ENCODE data around the gene ITPRIPL1.

ITPRIPL1 gene

DNA sequence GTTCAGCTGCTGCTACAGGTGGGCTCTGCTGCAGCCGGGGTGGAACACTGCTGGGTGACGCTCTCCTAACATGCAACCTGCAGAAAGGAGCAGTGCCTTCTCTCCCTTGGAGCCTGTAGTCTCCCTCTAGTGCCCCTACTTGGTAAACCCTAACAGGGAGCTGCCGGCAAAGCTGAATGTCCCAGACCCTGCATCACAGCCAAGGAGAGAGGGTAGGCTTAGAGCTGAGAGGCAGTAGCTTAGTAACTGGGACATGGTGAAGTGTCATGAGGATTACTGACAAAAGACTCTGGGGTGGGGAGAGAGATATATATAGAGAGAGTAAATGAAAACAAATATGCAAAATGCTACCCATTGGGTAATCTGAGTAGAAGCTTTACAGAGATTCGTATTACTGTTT, 20.3 kb downstream of the ITPRIPL1 start:
- DNase-seq (ENCODE audit: low read depth, low spot score), result no peak
- Histone ChIP-seq H3K27me3 (ENCODE audit: insufficient read depth, insufficient read length) (no peaks in the 10 kb centered on the region), H3K4me3 (ENCODE audit: insufficient read length, low read depth) (no peak overlapping the region), H3K9ac (ENCODE audit: insufficient read length, low read depth) (no peak overlapping the region), H3K9me3 (ENCODE audit: insufficient read depth, low read length) (no peaks in the 10 kb centered on the region), H3K36me3 (ENCODE audit: insufficient read depth, insufficient read length, low read length) (peaks cover 88% of the 10 kb centered on the region), H3K4me1 (ENCODE audit: insufficient read depth, insufficient read length) (no peaks in the 10 kb centered on the region)
- TF ChIP-seq ZNF274 (IDR thresholded peaks at IDR 0.05; ENCODE audit: low read depth, low read length), result no peak
- TF ChIP-seq SUZ12 (IDR thresholded peaks at IDR 0.05; ENCODE audit: extremely low read depth, insufficient read depth, insufficient read length), result no peak
- TF ChIP-seq YY1 (IDR thresholded peaks at IDR 0.05; ENCODE audit: insufficient read depth, insufficient read length), result no peak

DNA sequence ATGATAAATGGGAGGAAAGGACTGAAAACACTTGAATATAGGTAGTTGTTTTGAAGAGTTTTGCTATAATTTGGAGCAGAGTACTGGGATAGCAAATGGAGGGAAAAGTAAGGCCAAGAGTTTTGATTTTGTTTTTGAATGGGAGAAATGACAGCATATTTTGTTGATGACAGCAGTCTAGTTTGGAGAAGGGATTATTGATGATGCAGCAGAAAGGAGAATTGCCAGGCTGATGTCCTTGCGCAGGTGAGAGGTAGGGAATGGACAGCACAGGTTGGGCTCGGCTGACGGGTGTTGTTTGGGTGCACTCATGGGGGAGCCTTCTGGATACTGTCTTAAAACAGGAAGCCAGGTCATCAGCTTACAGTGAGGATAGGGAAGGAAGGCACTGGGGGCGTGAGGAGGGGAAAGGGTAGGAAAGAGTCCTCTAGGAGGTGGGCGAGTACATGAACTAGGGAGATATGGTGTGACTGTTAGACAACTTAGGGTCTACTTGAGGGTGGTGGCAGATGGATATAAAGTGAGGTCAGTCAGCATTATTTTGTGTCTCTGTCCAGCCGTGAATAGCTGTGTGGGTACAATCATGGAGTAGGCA, 20.8 kb downstream of the ITPRIPL1 start:
- Histone ChIP-seq H3K4me1 (ENCODE audit: insufficient read depth, insufficient read length) (no peaks in the 10 kb centered on the region), H3K9ac (ENCODE audit: insufficient read length, low read depth) (no peak overlapping the region), H3K36me3 (ENCODE audit: insufficient read depth, insufficient read length, low read length) (peaks cover 93% of the 10 kb centered on the region), H3K4me3 (ENCODE audit: insufficient read length, low read depth) (no peak overlapping the region), H3K27me3 (ENCODE audit: insufficient read depth, insufficient read length) (no peaks in the 10 kb centered on the region), H3K9me3 (ENCODE audit: insufficient read depth, low read length) (no peaks in the 10 kb centered on the region)
- no peak for TF ChIP-seq ZNF274 (IDR thresholded peaks at IDR 0.05; ENCODE audit: low read depth, low read length)
- no peak for TF ChIP-seq YY1 (IDR thresholded peaks at IDR 0.05; ENCODE audit: insufficient read depth, insufficient read length)
- TF ChIP-seq SUZ12 (IDR thresholded peaks at IDR 0.05; ENCODE audit: extremely low read depth, insufficient read depth, insufficient read length), result no peak
- DNase-seq (ENCODE audit: low read depth, low spot score), result no peak

DNA sequence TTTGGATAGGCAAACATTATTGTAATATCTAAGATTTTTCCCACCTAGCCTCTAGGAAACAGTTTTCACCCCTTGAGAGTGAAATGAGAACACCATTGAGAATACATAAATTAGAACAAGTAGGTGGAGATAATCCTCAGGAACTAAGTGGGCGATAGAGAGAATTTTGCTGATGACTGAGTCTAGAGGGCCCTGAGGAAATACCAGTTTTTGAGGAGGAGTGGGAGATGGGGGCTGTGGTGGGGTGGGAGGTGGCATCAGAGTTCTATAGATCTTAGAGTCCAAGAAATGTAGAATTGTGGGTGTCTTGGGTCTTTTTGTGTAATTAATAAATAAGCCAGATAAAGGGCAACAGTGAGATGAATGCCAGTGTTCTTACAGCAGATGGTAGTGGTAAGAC, 22.3 kb downstream of the ITPRIPL1 start:
- no peaks in the 10 kb centered on the region for H3K4me1 ChIP-seq (ENCODE audit: insufficient read depth, insufficient read length)
- no peak for DNase-seq (ENCODE audit: low read depth, low spot score)
- H3K4me3 ChIP-seq (ENCODE audit: insufficient read length, low read depth), result no peak overlapping the region
- H3K9ac ChIP-seq (ENCODE audit: insufficient read length, low read depth), result no peak overlapping the region
- TF ChIP-seq SUZ12 (IDR thresholded peaks at IDR 0.05; ENCODE audit: extremely low read depth, insufficient read depth, insufficient read length), result no peak
- TF ChIP-seq YY1 (IDR thresholded peaks at IDR 0.05; ENCODE audit: insufficient read depth, insufficient read length), result no peak
- TF ChIP-seq ZNF274 (IDR thresholded peaks at IDR 0.05; ENCODE audit: low read depth, low read length), result no peak
- peaks cover 91% of the 10 kb centered on the region for H3K36me3 ChIP-seq (ENCODE audit: insufficient read depth, insufficient read length, low read length)
- H3K9me3 ChIP-seq (ENCODE audit: insufficient read depth, low read length), result no peaks in the 10 kb centered on the region
- no peaks in the 10 kb centered on the region for H3K27me3 ChIP-seq (ENCODE audit: insufficient read depth, insufficient read length)

DNA sequence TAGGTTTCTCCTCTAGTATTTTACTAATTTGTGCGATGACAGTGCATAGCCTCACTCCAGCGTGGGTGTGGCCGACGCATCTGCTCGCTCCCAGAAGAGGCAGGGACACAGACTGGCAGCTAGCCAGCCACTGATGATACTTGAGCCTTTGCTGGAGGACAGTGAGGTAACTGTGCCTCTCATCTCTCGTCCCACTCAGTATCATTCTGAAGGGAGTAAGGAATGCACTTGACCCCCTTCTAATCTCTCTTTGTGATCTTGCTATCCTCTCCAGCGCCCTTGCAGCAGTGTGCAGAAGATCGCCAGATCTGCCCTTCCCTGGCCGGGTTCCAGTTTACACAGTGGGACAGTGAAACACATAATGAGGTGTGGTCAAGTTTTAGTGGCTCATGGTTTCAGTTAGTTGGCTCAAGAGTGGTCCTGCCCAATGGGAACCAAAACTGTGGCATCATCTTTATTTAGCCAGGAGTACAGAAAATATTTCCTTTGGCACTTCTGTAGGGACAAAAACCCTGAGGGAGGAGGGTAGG, 28.0 kb downstream of the ITPRIPL1 start:
- H3K4me1 ChIP-seq (ENCODE audit: insufficient read depth, insufficient read length), result no peaks in the 10 kb centered on the region
- no peaks in the 10 kb centered on the region for H3K27me3 ChIP-seq (ENCODE audit: insufficient read depth, insufficient read length)
- H3K9ac ChIP-seq (ENCODE audit: insufficient read length, low read depth), result no peak overlapping the region
- no peak overlapping the region for H3K4me3 ChIP-seq (ENCODE audit: insufficient read length, low read depth)
- TF ChIP-seq ZNF274 (IDR thresholded peaks at IDR 0.05; ENCODE audit: low read depth, low read length) (no peak), SUZ12 (IDR thresholded peaks at IDR 0.05; ENCODE audit: extremely low read depth, insufficient read depth, insufficient read length) (no peak), YY1 (IDR thresholded peaks at IDR 0.05; ENCODE audit: insufficient read depth, insufficient read length) (no peak)
- H3K9me3 ChIP-seq (ENCODE audit: insufficient read depth, low read length), result no peaks in the 10 kb centered on the region
- DNase-seq (ENCODE audit: low read depth, low spot score), result no peak
- H3K36me3 ChIP-seq (ENCODE audit: insufficient read depth, insufficient read length, low read length), result peaks cover 91% of the 10 kb centered on the region

DNA sequence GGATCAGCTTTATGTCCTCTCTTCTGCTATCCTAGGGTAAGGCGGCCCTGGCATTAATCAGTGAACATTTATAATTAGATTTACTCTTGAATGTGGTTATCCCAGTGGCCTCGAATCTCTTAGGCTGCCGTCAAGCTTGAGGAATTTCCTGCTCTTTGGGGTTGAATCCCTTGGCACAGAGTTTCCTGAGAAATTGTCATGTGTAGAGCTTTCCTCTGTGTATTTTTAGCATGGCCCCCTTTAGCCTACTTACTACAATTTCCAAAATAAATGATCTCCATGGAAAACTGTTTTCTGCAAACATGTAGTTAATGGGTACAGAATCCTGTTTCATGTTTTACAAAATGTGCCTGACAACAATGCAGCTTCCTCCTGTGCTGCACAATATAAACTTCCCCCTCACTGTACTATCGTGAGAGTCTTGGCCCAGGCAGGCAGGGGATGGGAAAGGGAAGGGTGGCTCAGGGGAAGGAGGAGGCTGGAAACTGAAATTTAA, 28.5 kb downstream of the ITPRIPL1 start:
- no peak overlapping the region for H3K9ac ChIP-seq (ENCODE audit: insufficient read length, low read depth)
- TF ChIP-seq YY1 (IDR thresholded peaks at IDR 0.05; ENCODE audit: insufficient read depth, insufficient read length) (no peak), ZNF274 (IDR thresholded peaks at IDR 0.05; ENCODE audit: low read depth, low read length) (no peak), SUZ12 (IDR thresholded peaks at IDR 0.05; ENCODE audit: extremely low read depth, insufficient read depth, insufficient read length) (no peak)
- DNase-seq (ENCODE audit: low read depth, low spot score), result no peak
- H3K9me3 ChIP-seq (ENCODE audit: insufficient read depth, low read length), result no peaks in the 10 kb centered on the region
- H3K27me3 ChIP-seq (ENCODE audit: insufficient read depth, insufficient read length), result no peaks in the 10 kb centered on the region
- H3K4me3 ChIP-seq (ENCODE audit: insufficient read length, low read depth), result no peak overlapping the region
- H3K36me3 ChIP-seq (ENCODE audit: insufficient read depth, insufficient read length, low read length), result peaks cover 94% of the 10 kb centered on the region
- H3K4me1 ChIP-seq (ENCODE audit: insufficient read depth, insufficient read length), result no peaks in the 10 kb centered on the region

DNA sequence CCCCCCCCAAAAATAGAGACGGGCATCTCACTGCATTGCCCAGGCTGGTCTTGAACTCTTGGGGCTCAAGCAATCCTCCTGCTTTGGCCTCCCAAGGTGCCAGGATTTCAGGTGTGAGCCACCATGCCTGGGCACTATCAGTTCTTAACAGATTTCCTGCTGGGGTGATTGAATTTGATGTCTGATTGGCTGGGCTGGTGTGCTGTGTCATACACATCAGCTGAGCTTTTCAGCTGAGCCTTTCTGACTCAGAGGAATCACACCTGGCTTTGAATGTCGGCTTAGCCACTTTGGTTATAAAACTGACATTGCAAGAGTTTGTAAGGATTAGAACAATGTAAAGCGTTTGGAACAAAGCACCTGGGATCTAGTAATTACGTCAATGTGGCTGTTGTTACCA, 29.4 kb downstream of the ITPRIPL1 start:
- H3K9ac ChIP-seq (ENCODE audit: insufficient read length, low read depth), result no peak overlapping the region
- no peaks in the 10 kb centered on the region for H3K27me3 ChIP-seq (ENCODE audit: insufficient read depth, insufficient read length)
- H3K9me3 ChIP-seq (ENCODE audit: insufficient read depth, low read length), result no peaks in the 10 kb centered on the region
- TF ChIP-seq ZNF274 (IDR thresholded peaks at IDR 0.05; ENCODE audit: low read depth, low read length) (no peak), YY1 (IDR thresholded peaks at IDR 0.05; ENCODE audit: insufficient read depth, insufficient read length) (no peak), SUZ12 (IDR thresholded peaks at IDR 0.05; ENCODE audit: extremely low read depth, insufficient read depth, insufficient read length) (no peak)
- peaks cover 94% of the 10 kb centered on the region for H3K36me3 ChIP-seq (ENCODE audit: insufficient read depth, insufficient read length, low read length)
- H3K4me1 ChIP-seq (ENCODE audit: insufficient read depth, insufficient read length), result no peaks in the 10 kb centered on the region
- DNase-seq (ENCODE audit: low read depth, low spot score), result no peak
- no peak overlapping the region for H3K4me3 ChIP-seq (ENCODE audit: insufficient read length, low read depth)

DNA sequence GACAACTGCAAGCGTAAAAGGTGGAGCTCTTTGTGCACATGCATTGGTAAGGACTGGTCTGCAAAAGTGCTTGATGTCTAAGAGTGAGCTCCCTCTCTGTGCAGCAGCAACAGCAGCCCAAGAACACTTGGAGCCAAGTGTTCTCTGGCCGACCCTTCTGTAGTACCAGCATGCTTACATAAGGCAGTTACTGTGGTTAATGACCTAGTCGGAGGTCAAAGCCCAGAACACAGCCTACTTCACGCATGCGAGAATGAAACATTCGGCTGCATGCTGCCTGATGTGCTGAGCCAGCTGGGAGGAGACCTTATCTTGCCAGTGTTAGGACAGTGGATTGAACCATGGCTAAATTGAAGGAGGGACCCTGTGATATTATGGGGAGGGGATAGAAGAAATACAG, 31.8 kb downstream of the ITPRIPL1 start:
- no peaks in the 10 kb centered on the region for H3K9me3 ChIP-seq (ENCODE audit: insufficient read depth, low read length)
- TF ChIP-seq SUZ12 (IDR thresholded peaks at IDR 0.05; ENCODE audit: extremely low read depth, insufficient read depth, insufficient read length) (no peak), YY1 (IDR thresholded peaks at IDR 0.05; ENCODE audit: insufficient read depth, insufficient read length) (no peak), ZNF274 (IDR thresholded peaks at IDR 0.05; ENCODE audit: low read depth, low read length) (no peak)
- peaks cover 94% of the 10 kb centered on the region for H3K36me3 ChIP-seq (ENCODE audit: insufficient read depth, insufficient read length, low read length)
- no peaks in the 10 kb centered on the region for H3K27me3 ChIP-seq (ENCODE audit: insufficient read depth, insufficient read length)
- DNase-seq (ENCODE audit: low read depth, low spot score), result no peak
- H3K9ac ChIP-seq (ENCODE audit: insufficient read length, low read depth), result no peak overlapping the region
- H3K4me1 ChIP-seq (ENCODE audit: insufficient read depth, insufficient read length), result no peaks in the 10 kb centered on the region
- H3K4me3 ChIP-seq (ENCODE audit: insufficient read length, low read depth), result no peak overlapping the region

Data from NT2/D1 (cell line).